ENCODE results near the gene SLC22A25.
"Not testable (repeated sequence)": the region's sequence is repeated elsewhere in the genome, so short reads cannot be mapped to it uniquely, and the experiment has no call there.

The SLC22A25 gene

DNA sequence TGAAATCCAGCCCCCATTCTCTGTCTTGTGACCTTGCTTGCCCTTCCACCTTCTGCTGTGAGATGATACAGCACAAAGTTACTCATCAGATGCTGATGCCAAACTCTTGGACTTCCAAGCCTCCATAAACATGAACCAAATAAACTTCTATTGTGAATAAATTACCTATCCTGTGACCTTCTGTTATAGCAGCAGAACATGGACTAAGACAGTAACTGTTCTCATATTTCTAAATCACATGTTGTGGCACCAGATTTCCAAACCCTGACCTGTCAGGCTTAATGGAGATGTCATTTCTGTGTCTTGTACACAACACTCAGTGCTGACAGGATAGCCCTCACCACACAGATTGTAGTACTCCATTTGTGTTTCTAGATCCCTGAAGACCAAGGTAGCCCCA, 6.0 kb downstream of the SLC22A25 start:
- Histone ChIP-seq H3K27me3 (ENCODE audit: control insufficient read depth, low read length) (no peaks in the 10 kb centered on the region), H4K20me1 (ENCODE audit: control insufficient read depth, insufficient read depth, low read depth, low read length) (no peaks in the 10 kb centered on the region), H3K9me2 (replicated peaks; ENCODE audit: control insufficient read depth, low read length) (no peaks in the 10 kb centered on the region), H3K36me3 (ENCODE audit: control insufficient read depth, low read length) (no peaks in the 10 kb centered on the region), H3F3A (ENCODE audit: control insufficient read depth, insufficient read depth) (no peaks in the 10 kb centered on the region), H3K4me2 (ENCODE audit: low read length) (no peak overlapping the region), H3K27ac (ENCODE audit: low read depth, low read length) (no peak overlapping the region), H3K79me2 (ENCODE audit: control insufficient read depth, low read length) (no peaks in the 10 kb centered on the region), H3K4me1 (ENCODE audit: control insufficient read depth, low read length) (no peaks in the 10 kb centered on the region), H3K4me3 (ENCODE audit: low read length) (no peak overlapping the region), H3K9me3 (ENCODE audit: control insufficient read depth, insufficient read depth, low read length) (no peaks in the 10 kb centered on the region)
- no peak for TF ChIP-seq EZH2phosphoT487 (IDR thresholded peaks at IDR 0.05; ENCODE audit: borderline replicate concordance, low read length)
- TF ChIP-seq, protein P1, sequence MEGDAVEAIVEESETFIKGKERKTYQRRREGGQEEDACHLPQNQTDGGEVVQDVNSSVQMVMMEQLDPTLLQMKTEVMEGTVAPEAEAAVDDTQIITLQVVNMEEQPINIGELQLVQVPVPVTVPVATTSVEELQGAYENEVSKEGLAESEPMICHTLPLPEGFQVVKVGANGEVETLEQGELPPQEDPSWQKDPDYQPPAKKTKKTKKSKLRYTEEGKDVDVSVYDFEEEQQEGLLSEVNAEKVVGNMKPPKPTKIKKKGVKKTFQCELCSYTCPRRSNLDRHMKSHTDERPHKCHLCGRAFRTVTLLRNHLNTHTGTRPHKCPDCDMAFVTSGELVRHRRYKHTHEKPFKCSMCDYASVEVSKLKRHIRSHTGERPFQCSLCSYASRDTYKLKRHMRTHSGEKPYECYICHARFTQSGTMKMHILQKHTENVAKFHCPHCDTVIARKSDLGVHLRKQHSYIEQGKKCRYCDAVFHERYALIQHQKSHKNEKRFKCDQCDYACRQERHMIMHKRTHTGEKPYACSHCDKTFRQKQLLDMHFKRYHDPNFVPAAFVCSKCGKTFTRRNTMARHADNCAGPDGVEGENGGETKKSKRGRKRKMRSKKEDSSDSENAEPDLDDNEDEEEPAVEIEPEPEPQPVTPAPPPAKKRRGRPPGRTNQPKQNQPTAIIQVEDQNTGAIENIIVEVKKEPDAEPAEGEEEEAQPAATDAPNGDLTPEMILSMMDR (IDR thresholded peaks at IDR 0.05; ENCODE audit: low read depth, low read length, poor library complexity, severe bottlenecking), result no peak

DNA sequence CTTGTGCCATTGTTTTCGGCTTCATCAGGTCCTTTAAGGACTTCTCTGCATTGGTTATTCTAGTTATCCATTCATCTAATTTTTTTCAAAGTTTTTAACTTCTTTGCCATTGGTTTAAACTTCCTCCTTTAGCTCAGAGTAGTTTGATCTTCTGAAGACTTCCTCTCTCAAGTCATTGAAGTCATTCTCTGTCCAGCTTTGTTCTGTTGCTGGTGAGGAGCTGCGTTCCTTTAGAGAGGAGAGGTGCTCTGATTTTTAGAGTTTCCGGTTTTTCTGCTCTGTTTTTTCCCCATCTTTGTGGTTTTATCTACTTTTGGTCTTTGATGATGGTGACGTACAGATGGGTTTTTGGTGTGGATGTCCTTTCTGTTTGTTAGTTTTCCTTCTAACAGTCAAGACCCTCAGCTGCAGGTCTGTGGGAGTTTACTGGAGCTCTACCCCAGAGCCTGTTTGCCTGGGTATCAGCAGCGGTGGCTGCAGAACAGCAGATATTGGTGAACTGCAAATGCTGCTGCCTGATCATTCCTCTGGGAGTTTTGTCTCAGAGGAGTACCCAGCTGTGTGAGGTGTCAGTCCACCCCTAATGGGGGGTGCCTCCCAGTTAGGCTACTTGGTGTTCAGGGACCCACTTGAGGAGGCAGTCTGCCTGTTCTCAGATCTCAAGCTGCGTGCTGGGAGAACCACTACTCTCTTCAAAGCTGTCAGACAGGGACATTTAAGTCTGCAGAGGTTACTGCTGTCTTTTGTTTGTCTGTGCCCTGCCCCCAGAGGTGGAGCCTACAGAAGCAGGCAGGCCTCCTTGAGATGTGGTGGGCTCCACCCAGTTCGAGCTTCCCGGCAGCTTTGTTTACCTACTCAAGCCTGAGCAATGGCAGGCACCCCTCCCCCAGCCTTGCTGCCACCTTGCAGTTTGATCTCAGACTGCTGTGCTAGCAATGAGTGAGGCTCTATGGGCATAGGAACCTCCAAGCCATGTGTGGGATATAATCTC, 7.6 kb downstream of the SLC22A25 start:
- not testable (repeated sequence) for H3K4me3 ChIP-seq (ENCODE audit: low read length); H3K36me3 ChIP-seq (ENCODE audit: control insufficient read depth, low read length); H3K4me1 ChIP-seq (ENCODE audit: control insufficient read depth, low read length); H3K27me3 ChIP-seq (ENCODE audit: control insufficient read depth, low read length); H4K20me1 ChIP-seq (ENCODE audit: control insufficient read depth, insufficient read depth, low read depth, low read length); H3K9me3 ChIP-seq (ENCODE audit: control insufficient read depth, insufficient read depth, low read length); H3K27ac ChIP-seq (ENCODE audit: low read depth, low read length); H3K9me2 ChIP-seq (replicated peaks; ENCODE audit: control insufficient read depth, low read length); H3K79me2 ChIP-seq (ENCODE audit: control insufficient read depth, low read length); H3F3A ChIP-seq (ENCODE audit: control insufficient read depth, insufficient read depth); H3K4me2 ChIP-seq (ENCODE audit: low read length)

DNA sequence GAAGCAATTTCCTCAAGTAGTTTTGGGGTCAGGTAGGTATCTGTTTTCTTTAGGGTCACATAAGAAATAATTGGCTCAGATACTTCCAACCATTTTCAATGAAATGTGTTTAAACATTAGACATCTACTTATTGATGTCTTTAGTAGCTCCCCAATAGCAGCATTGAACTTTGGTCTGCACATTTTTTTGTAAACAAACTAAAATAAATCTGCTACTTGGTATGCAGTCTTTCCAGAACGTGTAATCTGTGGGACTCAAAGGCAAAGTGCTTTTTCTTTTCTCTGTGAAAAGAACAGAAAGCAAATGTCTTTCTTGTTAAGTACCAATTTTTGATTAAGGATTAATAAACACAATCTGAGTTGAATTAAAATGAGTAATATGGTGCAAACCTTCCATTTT, 13.6 kb downstream of the SLC22A25 start:
- H3K4me3 ChIP-seq (ENCODE audit: low read length), result no peak overlapping the region
- H3K4me2 ChIP-seq (ENCODE audit: low read length), result no peak overlapping the region
- H3K4me1 ChIP-seq (ENCODE audit: control insufficient read depth, low read length), result no peaks in the 10 kb centered on the region
- no peaks in the 10 kb centered on the region for H3F3A ChIP-seq (ENCODE audit: control insufficient read depth, insufficient read depth)
- H3K9me3 ChIP-seq (ENCODE audit: control insufficient read depth, insufficient read depth, low read length), result no peaks in the 10 kb centered on the region
- no peaks in the 10 kb centered on the region for H3K79me2 ChIP-seq (ENCODE audit: control insufficient read depth, low read length)
- TF ChIP-seq, protein P1 (IDR thresholded peaks at IDR 0.05; ENCODE audit: low read depth, low read length, poor library complexity, severe bottlenecking), result no peak
- no peak for TF ChIP-seq EZH2phosphoT487 (IDR thresholded peaks at IDR 0.05; ENCODE audit: borderline replicate concordance, low read length)
- H3K36me3 ChIP-seq (ENCODE audit: control insufficient read depth, low read length), result no peaks in the 10 kb centered on the region
- no peak overlapping the region for H3K27ac ChIP-seq (ENCODE audit: low read depth, low read length)
- H4K20me1 ChIP-seq (ENCODE audit: control insufficient read depth, insufficient read depth, low read depth, low read length), result no peaks in the 10 kb centered on the region
- no peaks in the 10 kb centered on the region; the same call in 1 of the 2 replicates for H3K27me3 ChIP-seq (ENCODE audit: control insufficient read depth, low read length)
- no peaks in the 10 kb centered on the region for H3K9me2 ChIP-seq (replicated peaks; ENCODE audit: control insufficient read depth, low read length)

DNA sequence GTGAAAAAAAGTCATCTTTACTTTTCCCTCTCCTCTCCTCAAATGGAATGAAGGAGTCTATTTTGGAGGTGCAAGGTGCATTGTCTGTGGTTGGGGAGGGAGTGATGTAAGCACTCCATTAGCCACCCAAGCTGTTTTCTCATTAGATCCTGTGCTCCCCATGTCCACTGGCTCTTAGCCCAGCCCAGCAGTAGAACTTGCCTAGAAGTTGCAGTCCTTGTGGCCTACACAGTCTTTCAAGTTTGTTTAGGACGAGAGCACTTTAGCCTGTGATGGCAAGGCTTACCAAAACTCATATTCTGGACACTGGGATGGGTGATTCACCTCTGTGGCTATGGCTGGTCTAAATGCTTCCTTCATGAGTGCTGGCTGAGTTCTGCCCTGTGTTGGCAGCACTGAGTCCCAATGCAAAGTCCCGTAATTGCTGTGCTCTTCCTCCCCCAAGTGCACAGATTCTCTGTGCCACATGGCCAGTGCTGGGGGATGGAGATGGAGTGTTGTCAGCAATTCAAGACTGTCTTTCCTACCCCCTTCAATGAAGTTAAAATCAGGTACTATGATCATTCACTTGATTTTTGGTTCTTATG, 15.8 kb downstream of the SLC22A25 start:
- TF ChIP-seq EZH2phosphoT487 (IDR thresholded peaks at IDR 0.05; ENCODE audit: borderline replicate concordance, low read length), result no peak
- TF ChIP-seq, protein P1 (IDR thresholded peaks at IDR 0.05; ENCODE audit: low read depth, low read length, poor library complexity, severe bottlenecking), result no peak
- Histone ChIP-seq H3K9me3 (ENCODE audit: control insufficient read depth, insufficient read depth, low read length) (no peaks in the 10 kb centered on the region), H3K9me2 (replicated peaks; ENCODE audit: control insufficient read depth, low read length) (no peaks in the 10 kb centered on the region), H3K79me2 (ENCODE audit: control insufficient read depth, low read length) (no peaks in the 10 kb centered on the region), H3K4me2 (ENCODE audit: low read length) (no peak overlapping the region), H4K20me1 (ENCODE audit: control insufficient read depth, insufficient read depth, low read depth, low read length) (no peaks in the 10 kb centered on the region), H3F3A (ENCODE audit: control insufficient read depth, insufficient read depth) (no peaks in the 10 kb centered on the region), H3K36me3 (ENCODE audit: control insufficient read depth, low read length) (no peaks in the 10 kb centered on the region), H3K4me1 (ENCODE audit: control insufficient read depth, low read length) (no peaks in the 10 kb centered on the region), H3K4me3 (ENCODE audit: low read length) (no peak overlapping the region), H3K27me3 (ENCODE audit: control insufficient read depth, low read length) (no peaks in the 10 kb centered on the region; the same call in 1 of the 2 replicates), H3K27ac (ENCODE audit: low read depth, low read length) (no peak overlapping the region)

Data from DOHH2 (cell line).